Upper lobe of left lung (tissue), 6 donors: ENCODE results near the gene CFAP100. TPM values are rescaled to one million over a fixed set of nuclear protein-coding genes. Genes with fewer than 3 reads are reported as not detected.

ENCODE experiments used
- ATAC-seq, 2 donors: fragments of 200-7000 bp; cut with Tn5 transposase; one replicate each; pipeline ENCODE4 v1.9.1; 2022; ENCODE audit warnings: mild to moderate bottlenecking in 2 of 2, moderate library complexity in 2 of 2; ENCODE audit not compliant: low FRiP score in 2 of 2
- DNase-seq, 2 donors: peaks; one replicate each; pipeline ENCODE4 v3.0.0-alpha.2; 2019 to 2020
- H3K27ac ChIP-seq, 4 donors: fragments of 200-600 bp; sonication (generic); one replicate each; pipeline ENCODE4 v1.5.1; 2016 to 2019
- H3K27me3 ChIP-seq, 4 donors: fragments of 200-600 bp; sonication (generic); one replicate each; pipeline ENCODE4 v1.5.1; 2017 to 2019
- H3K36me3 ChIP-seq, 4 donors: fragments of 200-600 bp; sonication (generic); one replicate each; pipeline ENCODE4 v1.5.1; 2016 to 2019
- H3K4me1 ChIP-seq, 4 donors: fragments of 200-600 bp; sonication (generic); one replicate each; pipeline ENCODE4 v1.5.1; 2018 to 2019
- H3K4me3 ChIP-seq, 4 donors: fragments of 200-600 bp; sonication (generic); one replicate each; pipeline ENCODE4 v1.5.1; 2017 to 2019; ENCODE audit warnings: mild to moderate bottlenecking in 2 of 4, moderate library complexity in 1 of 4
- H3K9me3 ChIP-seq, 4 donors: fragments of 200-600 bp; sonication (generic); one replicate each; pipeline ENCODE4 v1.5.1; 2018 to 2019
- EP300 ChIP-seq, 4 donors: sonication (generic); formaldehyde crosslinking; IDR thresholded peaks; one replicate each; pipeline ENCODE4 v1.5.1; 2017; ENCODE audit warnings: antibody characterized with exemption in 4 of 4, control low read depth in 2 of 4
- POLR2A ChIP-seq, 4 donors: fragments of 450-650 bp; IDR thresholded peaks; one replicate each; pipeline ENCODE4 v1.5.1; 2016 to 2017; ENCODE audit warnings: antibody characterized with exemption in 4 of 4, mild to moderate bottlenecking in 2 of 4
- POLR2AphosphoS5 ChIP-seq, 2 donors: sonication (generic); formaldehyde crosslinking; IDR thresholded peaks; one replicate each; pipeline ENCODE4 v1.5.1; 2017; ENCODE audit warnings: antibody characterized with exemption in 2 of 2
- WGBS, 2 donors: methylation state at CpG; one replicate each; pipeline ENCODE4 v1.1.5; 2017 to 2018; 5-methylcytosine and 5-hydroxymethylcytosine counted together
- total RNA-seq, 6 donors: library from RNA; depleted of rRNA in 4 of 6; stranded (reverse); fragments of >200 nt in 4 of 6; gene quantifications; one replicate each; pipeline versions ENCODE4 v1.1.0 to v1.2.1, GENCODE V29; 2016 to 2021
- TF ChIP-seq, protein P1 (sequence below), 6 experiments: fragments of 450-650 bp in 4 of 6; fragments of 200-600 bp in 2 of 6; sonication (generic) in 2 of 6; IDR thresholded peaks; one replicate each; pipeline ENCODE4 v1.5.1; 2016 to 2019; ENCODE audit warnings: antibody characterized with exemption in 6 of 6
- donor health status: DM: no; HTN: no; CAD: no; lungs with moderate emphysema.
- donor health status: DM: no; HTN: yes; CAD: no; lungs with severe emphysema.

The CFAP100 gene
- total RNA-seq, 6 donors from 2014 or later, result 0.09 to 57.9 (median 21.6) TPM

DNA sequence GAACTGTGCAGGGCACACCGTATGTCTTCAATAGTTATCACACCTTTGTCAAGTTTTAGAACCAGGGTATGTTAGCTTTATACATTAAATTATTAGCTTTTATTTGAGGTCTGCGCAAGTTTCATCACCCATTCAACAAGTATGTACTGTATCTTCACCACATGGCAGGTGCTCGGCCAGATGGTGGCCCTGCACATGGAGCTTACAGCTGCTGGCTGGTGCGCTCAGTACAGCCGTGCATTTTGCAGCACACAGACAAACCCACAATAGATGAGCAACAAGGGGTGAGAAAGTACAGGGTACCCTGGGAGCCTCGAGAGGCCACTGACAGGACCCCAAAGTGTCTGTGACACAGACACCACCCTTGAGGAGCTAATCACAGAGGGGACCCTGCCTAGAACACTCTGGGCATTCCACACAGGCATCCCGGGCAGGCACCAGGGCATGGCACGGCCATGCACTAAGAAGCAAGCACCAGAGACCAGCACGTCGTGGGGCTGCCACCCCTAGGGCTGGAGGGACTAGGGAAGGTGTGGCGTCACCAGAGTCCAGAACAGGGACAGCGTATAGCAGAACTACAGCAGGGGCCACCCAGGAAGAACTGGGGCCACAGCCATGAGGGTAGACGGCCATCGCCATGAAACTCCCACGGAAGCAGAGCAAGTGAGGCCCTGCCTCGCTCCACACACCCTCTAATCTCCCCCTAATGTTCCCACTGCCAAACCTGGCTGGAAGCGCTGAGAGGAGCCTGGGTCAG is 53.6 kb downstream of the CFAP100 start:
- Histone ChIP-seq H3K36me3 (peaks cover 7 to 56% (median 44%) of the 10 kb centered on the region in 4 donors), H3K27ac (no peak overlapping the region), H3K4me1 (peaks cover 0 to 5% (median 0%) of the 10 kb centered on the region in 4 donors), H3K4me3 (no peak overlapping the region), H3K9me3 (no peaks in the 10 kb centered on the region), H3K27me3 (no peaks in the 10 kb centered on the region)
- 91 to 92% methylated on average over 16 to 17 of the region's 17 CpGs for WGBS, 2 donors
- ATAC-seq (no peak), DNase-seq (no peak)
- TF ChIP-seq, protein P1, sequence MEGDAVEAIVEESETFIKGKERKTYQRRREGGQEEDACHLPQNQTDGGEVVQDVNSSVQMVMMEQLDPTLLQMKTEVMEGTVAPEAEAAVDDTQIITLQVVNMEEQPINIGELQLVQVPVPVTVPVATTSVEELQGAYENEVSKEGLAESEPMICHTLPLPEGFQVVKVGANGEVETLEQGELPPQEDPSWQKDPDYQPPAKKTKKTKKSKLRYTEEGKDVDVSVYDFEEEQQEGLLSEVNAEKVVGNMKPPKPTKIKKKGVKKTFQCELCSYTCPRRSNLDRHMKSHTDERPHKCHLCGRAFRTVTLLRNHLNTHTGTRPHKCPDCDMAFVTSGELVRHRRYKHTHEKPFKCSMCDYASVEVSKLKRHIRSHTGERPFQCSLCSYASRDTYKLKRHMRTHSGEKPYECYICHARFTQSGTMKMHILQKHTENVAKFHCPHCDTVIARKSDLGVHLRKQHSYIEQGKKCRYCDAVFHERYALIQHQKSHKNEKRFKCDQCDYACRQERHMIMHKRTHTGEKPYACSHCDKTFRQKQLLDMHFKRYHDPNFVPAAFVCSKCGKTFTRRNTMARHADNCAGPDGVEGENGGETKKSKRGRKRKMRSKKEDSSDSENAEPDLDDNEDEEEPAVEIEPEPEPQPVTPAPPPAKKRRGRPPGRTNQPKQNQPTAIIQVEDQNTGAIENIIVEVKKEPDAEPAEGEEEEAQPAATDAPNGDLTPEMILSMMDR (IDR thresholded peaks at IDR 0.05), result no peak
- TF ChIP-seq EP300 (IDR thresholded peaks at IDR 0.05), result no peak
- no peak for TF ChIP-seq POLR2A (IDR thresholded peaks at IDR 0.05)
- TF ChIP-seq POLR2AphosphoS5 (IDR thresholded peaks at IDR 0.05), result no peak

DNA sequence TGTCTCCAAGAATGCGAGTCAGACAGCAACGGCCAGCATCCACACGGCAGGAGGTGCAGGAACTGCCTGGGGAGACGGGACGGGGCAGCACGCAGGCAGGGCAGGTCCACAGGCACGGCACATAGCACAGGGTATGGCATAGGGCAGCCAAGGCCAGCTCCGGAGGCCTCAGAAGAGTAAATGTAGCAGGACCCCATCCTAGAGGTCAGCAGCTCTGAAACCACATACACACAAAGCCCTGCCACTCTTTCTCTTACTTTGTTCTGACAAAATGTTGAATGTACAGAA is 54.1 kb downstream of the CFAP100 start:
- 94 to 98% methylated on average over 4 to 8 of the region's 8 CpGs for WGBS, 2 donors
- Histone ChIP-seq H3K4me3 (no peak overlapping the region), H3K27me3 (no peaks in the 10 kb centered on the region), H3K27ac (no peak overlapping the region), H3K4me1 (peaks cover 0 to 5% (median 0%) of the 10 kb centered on the region in 4 donors), H3K36me3 (peaks cover 7 to 60% (median 46%) of the 10 kb centered on the region in 4 donors), H3K9me3 (no peaks in the 10 kb centered on the region)
- ATAC-seq (no peak), DNase-seq (no peak)
- TF ChIP-seq, protein P1 (IDR thresholded peaks at IDR 0.05), result no peak
- no peak for TF ChIP-seq EP300 (IDR thresholded peaks at IDR 0.05)
- no peak for TF ChIP-seq POLR2A (IDR thresholded peaks at IDR 0.05)
- TF ChIP-seq POLR2AphosphoS5 (IDR thresholded peaks at IDR 0.05), result no peak

DNA sequence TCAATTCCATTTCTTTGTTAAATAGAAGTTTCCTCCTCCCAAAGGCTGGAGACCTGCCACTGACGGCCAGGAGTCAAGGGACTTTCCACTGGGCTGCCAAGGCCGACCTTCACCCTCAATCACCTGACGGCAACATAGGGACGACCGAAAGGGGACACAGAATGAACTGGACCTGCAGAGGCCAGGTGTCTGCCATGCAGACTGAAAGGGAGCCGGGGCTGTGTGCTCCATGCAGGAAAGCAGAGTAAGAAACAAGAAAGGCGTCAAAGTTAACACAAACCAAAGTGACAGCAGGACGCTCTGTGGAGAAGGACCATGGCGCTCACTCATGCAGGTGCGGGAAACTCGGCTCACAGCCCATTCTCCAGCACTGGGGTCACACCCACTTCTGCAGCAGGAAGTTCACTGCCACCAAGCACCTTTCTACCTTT is 54.9 kb downstream of the CFAP100 start:
- Histone ChIP-seq H3K36me3 (peaks cover 7 to 64% (median 46%) of the 10 kb centered on the region in 4 donors), H3K4me3 (no peak overlapping the region), H3K9me3 (no peaks in the 10 kb centered on the region), H3K27ac (no peak overlapping the region), H3K27me3 (no peaks in the 10 kb centered on the region), H3K4me1 (peaks cover 0 to 5% (median 0%) of the 10 kb centered on the region in 4 donors)
- 89 to 92% methylated on average over 11 of the region's 11 CpGs for WGBS, 2 donors
- TF ChIP-seq, protein P1 (IDR thresholded peaks at IDR 0.05), result no peak
- TF ChIP-seq EP300 (IDR thresholded peaks at IDR 0.05) (no peak), POLR2AphosphoS5 (IDR thresholded peaks at IDR 0.05) (no peak), POLR2A (IDR thresholded peaks at IDR 0.05) (no peak)
- no peak for DNase-seq
- ATAC-seq, result no peak

DNA sequence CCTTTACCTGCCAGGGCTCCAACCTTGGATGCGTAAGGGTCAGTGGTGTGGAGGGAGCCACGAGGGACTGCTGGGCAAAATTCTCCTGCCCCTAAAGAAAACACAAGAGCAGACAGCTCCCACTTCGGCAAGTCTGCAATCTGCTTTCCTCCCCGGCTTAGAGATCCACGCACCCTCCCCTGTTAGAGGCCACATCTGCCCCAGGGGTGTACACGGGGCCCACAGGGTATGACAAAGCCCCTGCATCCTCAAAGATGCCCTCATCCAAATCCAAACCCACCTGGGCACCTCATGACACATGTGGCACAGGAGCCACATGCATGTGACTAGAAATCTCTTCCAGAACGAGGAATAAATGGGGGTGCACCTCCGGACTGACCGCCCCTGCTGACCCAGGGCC is 55.5 kb downstream of the CFAP100 start:
- H3K9me3 ChIP-seq, result no peaks in the 10 kb centered on the region
- ATAC-seq (no peak), DNase-seq (no peak)
- TF ChIP-seq POLR2AphosphoS5 (IDR thresholded peaks at IDR 0.05), result no peak
- no peak for TF ChIP-seq POLR2A (IDR thresholded peaks at IDR 0.05)
- TF ChIP-seq, protein P1 (IDR thresholded peaks at IDR 0.05), result no peak
- H3K4me3 ChIP-seq, result no peak overlapping the region
- peaks cover 7 to 70% (median 48%) of the 10 kb centered on the region in 4 donors for H3K36me3 ChIP-seq
- H3K27me3 ChIP-seq, result no peaks in the 10 kb centered on the region
- no peak overlapping the region for H3K27ac ChIP-seq
- WGBS, 2 donors, result 83 to 86% methylated on average over 9 of the region's 9 CpGs
- peaks cover 0 to 10% (median 0%) of the 10 kb centered on the region in 4 donors for H3K4me1 ChIP-seq

DNA sequence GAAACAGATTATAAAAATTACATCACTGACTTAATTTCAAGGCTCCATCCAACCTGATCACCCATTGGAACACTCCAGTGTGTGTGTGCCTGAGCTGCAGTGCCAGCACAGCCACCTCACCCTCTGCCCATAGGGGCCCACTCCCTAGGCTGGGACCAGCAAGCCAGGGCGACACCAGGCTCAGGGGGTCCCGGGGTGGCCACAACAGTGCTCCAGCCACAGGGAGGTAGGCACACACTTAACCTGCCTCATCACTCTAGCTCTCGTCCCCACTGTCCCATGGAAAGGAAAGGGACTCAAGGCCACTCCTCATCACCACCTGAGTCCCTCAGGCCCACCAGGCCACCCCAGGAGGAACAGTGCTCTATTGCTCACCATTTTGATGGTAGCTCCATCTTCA is 56.0 kb downstream of the CFAP100 start:
- Histone ChIP-seq H3K4me1 (peaks cover 0 to 10% (median 0%) of the 10 kb centered on the region in 4 donors), H3K27me3 (no peaks in the 10 kb centered on the region), H3K27ac (no peak overlapping the region), H3K36me3 (peaks cover 7 to 75% (median 48%) of the 10 kb centered on the region in 4 donors), H3K4me3 (no peak overlapping the region), H3K9me3 (no peaks in the 10 kb centered on the region)
- DNase-seq (no peak), ATAC-seq (no peak)
- TF ChIP-seq, protein P1 (IDR thresholded peaks at IDR 0.05), result no peak
- TF ChIP-seq POLR2AphosphoS5 (IDR thresholded peaks at IDR 0.05) (no peak), POLR2A (IDR thresholded peaks at IDR 0.05) (no peak), EP300 (IDR thresholded peaks at IDR 0.05) (no peak)
- WGBS, 2 donors, result 97 to 100% methylated on average over 1 to 3 of the region's 3 CpGs
